Stimulated activated CD4-positive, alpha-beta T cell treated with anti-CD3 and anti-CD28 coated beads, Interleukin-1b, Interleukin-23, amount 100 ng/mL, for 1 hour (primary cell): ENCODE data around the gene RSAD2.

ENCODE experiments used
- DNase-seq, 2 donors: peaks; one replicate each; pipeline ENCODE4 v3.0.0-alpha.2; 2020; ENCODE audit warnings: low read depth in 2 of 2

RSAD2 gene

GRCh38 chr2:6905668-6906067 lies 28.1 kb downstream of the RSAD2 start:
- no peak for DNase-seq

DNA sequence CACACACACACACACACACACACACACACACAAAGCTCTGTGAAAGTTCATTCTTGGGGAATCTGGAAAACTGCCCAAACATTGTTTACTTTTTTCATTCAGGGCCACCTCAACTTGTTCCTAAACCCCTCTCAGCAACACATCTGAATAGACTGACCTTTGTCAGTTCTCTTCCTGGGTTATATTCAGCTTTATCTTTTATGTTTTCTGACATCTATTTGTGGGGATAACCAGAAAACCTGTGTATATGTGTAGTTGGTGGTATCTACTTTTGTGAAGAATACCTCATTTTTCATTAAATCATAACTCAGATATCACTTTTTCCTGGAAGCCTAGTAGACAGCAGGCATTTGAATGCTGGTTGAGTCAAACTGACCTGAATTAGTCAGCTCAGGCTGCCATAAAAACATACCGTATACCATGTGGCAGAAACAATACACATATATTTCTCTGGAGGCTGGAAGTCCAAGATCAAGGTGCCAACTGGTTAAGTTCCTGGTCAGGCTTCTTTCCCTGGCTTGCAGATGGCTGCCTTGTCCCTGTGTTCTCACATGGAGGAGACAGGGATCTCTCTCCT lies 28.7 kb downstream of the RSAD2 start:
- DNase-seq: no peak

DNA sequence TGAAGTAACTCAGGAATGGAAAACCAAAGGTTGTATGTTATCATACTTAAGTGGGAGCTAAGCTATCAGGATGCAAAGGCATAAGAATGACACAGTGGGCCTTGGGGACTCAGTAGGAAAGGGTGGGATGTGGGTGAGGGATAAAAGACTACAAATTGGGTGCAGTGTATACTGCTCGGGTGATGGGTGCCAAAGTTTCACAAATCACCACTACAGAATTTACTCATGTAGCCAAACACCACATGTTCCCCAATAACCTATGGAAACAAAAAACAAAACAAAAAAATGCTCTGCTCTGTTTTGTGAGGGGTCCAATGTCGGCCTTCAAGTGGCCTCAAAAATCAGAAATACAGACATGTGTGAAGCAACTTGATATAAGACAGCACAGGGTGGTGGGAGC lies 30.7 kb downstream of the RSAD2 start:
- DNase-seq: no peak

- DNase-seq: no peak
These were observed 32.1 kb downstream of the RSAD2 start for GRCh38 chr2:6909431-6910385.

DNA sequence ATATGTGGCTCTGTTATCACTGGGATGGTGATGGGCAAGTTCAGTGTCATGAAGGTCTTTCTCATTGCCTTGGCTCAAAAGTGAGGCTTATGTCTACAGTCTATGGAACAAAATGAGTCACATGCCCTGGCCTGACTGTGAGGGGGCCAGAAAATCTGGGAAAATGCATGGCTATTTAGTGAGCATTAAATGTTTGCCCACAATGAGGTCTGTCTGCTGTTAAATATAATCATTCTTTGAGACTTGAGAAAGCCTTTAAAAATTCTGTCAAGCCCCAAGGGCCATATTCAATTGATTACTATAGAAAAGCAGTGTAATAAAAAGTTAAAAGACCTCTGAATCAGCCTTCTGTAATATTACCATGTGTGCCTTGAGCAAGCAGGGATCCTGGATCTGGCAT lies 34.1 kb downstream of the RSAD2 start:
- DNase-seq: no peak

DNA sequence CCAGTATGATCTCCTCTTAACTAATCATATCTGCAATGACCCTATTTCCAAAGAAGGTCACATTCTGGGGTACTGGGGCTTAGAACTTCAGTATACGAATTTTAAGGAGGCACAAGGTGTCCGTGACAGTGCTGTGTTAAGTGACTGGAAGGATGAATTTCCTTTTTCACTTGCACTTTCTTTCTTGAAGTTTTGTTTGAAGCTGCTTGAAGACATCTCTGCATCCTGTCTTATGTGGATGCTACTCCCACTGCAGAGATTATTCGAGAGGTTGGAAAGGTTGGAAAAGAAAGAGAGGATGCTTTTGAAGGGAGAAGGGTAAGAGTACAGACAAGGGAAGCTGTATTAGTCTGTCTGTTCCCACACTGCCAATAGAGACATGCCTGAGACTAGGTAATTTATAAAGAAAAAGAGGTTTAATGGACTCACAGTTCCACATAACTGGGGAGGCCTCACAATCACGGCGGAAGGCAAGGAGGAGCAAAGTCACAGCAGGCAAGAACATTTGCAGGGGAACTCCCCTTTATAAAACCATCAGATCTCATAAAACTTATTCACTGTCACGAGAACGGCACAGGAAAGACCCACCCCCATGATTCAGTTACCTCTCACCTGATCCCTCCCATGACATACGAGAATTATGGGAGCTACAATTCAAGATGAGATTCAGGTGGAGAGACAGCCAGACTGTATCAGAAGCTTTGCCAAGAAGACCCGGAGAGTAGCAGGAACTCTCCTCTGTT lies 36.0 kb downstream of the RSAD2 start:
- DNase-seq: peak in 1 of 2 donors; percentile 20

DNA sequence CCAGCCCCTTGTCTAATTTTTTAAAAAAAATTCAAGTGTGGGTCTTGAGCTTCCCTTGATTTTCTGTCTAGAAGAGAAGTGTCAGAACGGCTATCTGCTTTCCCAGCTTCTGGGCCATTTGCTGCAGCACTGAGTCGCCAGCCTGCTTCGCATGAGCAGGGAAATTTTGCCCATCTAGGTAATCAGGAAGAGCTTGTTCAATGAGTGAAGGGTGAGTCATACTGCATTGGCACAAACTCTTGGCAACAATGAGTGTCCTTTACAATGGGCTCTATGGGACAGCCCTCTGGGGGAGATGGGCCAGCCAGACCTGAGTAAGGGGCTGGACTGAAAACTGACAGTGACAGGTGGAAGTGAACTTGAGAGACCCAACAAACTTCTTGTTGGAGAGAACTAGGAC lies 37.3 kb downstream of the RSAD2 start:
- DNase-seq: no peak

- no peak for DNase-seq
These were observed 37.8 kb downstream of the RSAD2 start for GRCh38 chr2:6915399-6915798.

- DNase-seq: no peak
These were observed 38.6 kb downstream of the RSAD2 start for GRCh38 chr2:6916224-6916623.

GRCh38 chr2:6916736-6917070 lies 39.1 kb downstream of the RSAD2 start:
- no peak for DNase-seq

GRCh38 chr2:6917071-6917760 lies 39.6 kb downstream of the RSAD2 start, which contains the start of gene RNF144A:
RNF144A (plus strand) TSS chr2:6917412; CDS start chr2:6996927, 79,515 bp downstream.
- peak; percentile 46 to 72 for DNase-seq

GRCh38 chr2:6917761-6918421 lies 40.3 kb downstream of the RSAD2 start:
- DNase-seq: no peak

DNA sequence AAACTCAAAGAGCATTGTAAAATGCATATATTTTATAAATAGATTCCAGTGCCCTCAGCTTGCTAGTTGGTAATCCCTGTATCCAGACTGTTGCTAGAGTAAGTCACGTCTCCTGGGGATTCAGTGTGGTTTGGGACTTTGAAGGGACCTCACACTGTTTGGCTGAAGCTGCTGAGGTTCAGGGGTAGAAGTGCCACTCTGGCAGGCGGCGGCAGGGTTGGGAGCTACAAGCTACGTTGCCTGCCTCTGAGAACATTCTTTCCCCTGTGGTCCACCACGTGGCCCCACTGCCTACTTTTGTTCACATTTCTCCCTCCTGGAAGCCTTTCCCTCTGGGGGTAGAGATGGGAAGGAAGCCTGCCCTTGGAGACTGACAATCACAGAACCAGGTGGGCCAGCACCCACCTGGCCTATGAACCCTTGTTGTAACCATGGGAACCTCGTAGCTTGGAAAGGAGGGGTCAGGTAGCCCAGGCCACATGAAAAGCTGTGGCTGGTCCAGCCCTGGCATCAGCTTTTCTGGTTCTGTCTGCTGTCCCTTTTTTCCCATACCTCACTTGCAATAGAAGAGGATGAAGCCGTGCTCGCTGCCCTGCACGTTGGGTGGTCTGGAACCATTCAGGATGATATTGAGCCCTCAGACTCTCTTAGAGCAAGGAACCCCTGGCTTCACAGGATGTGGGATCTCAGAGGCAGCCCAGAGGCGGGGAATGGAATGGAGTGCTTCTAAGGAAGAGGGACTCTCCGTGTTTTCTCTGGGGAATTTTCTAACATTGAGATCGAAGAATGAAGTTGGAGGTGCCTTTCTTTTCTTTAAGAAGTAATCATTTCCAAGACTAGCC lies 42.5 kb downstream of the RSAD2 start:
- DNase-seq: no peak

GRCh38 chr2:6920743-6921064 lies 43.1 kb downstream of the RSAD2 start:
- DNase-seq: no peak

- DNase-seq: no peak
These were observed 43.8 kb downstream of the RSAD2 start for GRCh38 chr2:6921321-6921922.

DNA sequence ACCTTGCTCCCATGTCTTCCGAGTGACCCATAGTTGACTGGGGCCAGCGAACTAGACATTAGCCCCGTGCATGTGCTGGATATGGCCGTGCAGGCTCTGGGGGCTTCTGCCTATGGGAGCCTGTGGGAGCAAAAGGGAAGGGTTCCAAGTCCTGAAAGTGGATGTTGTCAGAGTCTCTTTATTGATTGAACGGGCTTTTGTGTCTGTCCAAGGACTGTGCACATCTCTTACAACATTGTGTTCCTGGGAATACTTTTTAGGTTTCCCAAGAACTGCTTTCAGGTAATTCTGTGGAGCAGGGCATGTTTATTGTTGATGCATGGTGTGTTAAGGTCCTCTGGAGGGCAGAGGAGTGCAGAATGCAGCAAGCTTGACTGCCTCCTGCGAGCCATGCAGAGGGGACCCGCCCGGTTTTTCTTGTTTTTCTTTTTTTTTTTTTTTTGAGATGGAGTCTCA lies 44.7 kb downstream of the RSAD2 start:
- no peak for DNase-seq

GRCh38 chr2:6923319-6923718 lies 45.7 kb downstream of the RSAD2 start:
- DNase-seq: no peak

DNA sequence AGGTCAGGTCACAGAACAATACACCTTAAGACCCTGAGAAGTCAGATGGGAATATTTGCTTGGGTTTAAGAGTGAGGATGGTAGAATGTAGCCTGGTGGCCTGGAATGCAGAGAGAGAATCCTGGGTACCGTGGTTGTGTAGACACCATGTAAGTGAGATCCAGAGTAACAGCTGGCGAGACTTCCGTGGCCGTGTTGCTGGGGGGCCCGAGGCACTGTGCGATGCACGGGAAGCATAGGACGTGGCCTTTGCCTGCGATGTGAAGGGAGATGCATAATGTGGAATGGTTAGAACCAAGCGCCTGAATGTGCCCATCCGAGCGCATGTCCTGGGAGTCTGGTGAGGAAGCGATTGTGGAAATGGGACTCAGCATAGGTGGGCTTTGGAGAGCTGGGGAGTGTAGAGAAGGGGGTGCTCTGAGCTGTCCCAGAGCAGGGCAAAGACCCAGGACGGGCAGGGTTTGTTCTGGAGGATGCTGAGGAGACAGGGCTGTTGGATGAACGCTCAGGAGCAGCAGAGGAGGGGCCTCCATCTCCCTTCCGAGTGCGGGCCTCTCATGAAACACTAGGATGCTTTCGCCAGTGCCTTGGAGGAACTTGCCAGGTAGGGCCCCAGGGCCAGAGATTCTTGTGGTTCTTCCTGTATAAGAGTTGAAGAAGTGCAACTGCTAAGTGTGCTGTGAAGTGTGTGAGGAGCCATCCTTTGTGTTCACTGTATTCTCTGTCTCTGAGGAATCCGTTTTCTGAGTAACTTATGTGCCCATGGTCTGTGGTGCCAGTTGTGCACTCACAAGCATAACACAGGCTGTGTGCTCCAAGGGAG lies 46.7 kb downstream of the RSAD2 start:
- DNase-seq: no peak

GRCh38 chr2:6924924-6925409 lies 47.4 kb downstream of the RSAD2 start:
- no peak for DNase-seq
